GM21825 (cell line): ENCODE measurements around the gene RNF187.

Source experiments
- ATAC-seq: cut with Tn5 transposase; IDR thresholded peaks from one replicate; pipeline ENCODE4 v1.9.1; 2021; ENCODE audit warnings: mild to moderate bottlenecking, moderate library complexity; ENCODE audit not compliant: unreplicated experiment

The RNF187 gene

GRCh38 chr1:228542981-228543380 is 55.8 kb downstream of the RNF187 start:
- ATAC-seq, result no peak

GRCh38 chr1:228543396-228543795 is 56.2 kb downstream of the RNF187 start:
- ATAC-seq, result no peak

- no peak for ATAC-seq
Measured at GRCh38 chr1:228544021-228544850, 57.1 kb downstream of the RNF187 start.

GRCh38 chr1:228544921-228545591 is 57.9 kb downstream of the RNF187 start:
- no peak for ATAC-seq
